Stimulated activated naive CD8-positive, alpha-beta T cell treated with anti-CD3 and anti-CD28 coated beads, Interleukin-15, amount 100 ng/mL, for 72 hours (primary cell): ENCODE results near the gene EPN1.
"Not testable (repeated sequence)": the region's sequence is repeated elsewhere in the genome, so short reads cannot be mapped to it uniquely, and the experiment has no call there.

Experiments used
- ATAC-seq: fragments of 150-1000 bp; cut with Tn5 transposase; 2 replicates; pipeline ENCODE4 v1.10.0; 2021; ENCODE audit warnings: mild to moderate bottlenecking, moderate library complexity
- DNase-seq, 2 donors: peaks; one replicate each; pipeline ENCODE4 v3.0.0; 2021 to 2022
- H3K27ac Mint-ChIP-seq, 2 donors: one replicate each; pipeline ENCODE4 v1.8.0; 2022; ENCODE audit warnings: mild to moderate bottlenecking in 2 of 2, mixed read lengths in 2 of 2, moderate library complexity in 2 of 2
- H3K27me3 Mint-ChIP-seq: one replicate; pipeline ENCODE4 v1.8.0; 2022; ENCODE audit warnings: mixed read lengths
- H3K4me1 Mint-ChIP-seq: one replicate; pipeline ENCODE4 v1.8.0; 2022; ENCODE audit warnings: mild to moderate bottlenecking, mixed read lengths
- H3K4me3 Mint-ChIP-seq, 2 donors: one replicate each; pipeline ENCODE4 v1.8.0; 2022; ENCODE audit warnings: mild to moderate bottlenecking in 2 of 2, mixed read lengths in 2 of 2, moderate library complexity in 1 of 2
- H3K9me3 Mint-ChIP-seq, 2 donors: one replicate each; pipeline ENCODE4 v1.8.0; 2022; ENCODE audit warnings: mixed read lengths in 2 of 2

EPN1 gene

GRCh38 chr19:55697698-55698097 lies 22.7 kb downstream of the EPN1 start:
- H3K27ac Mint-ChIP-seq: peak overlapping the region; percentile 34 to 49
- DNase-seq: no peak
- no peak for ATAC-seq
- no peaks in the 10 kb centered on the region for H3K4me1 Mint-ChIP-seq
- no peak overlapping the region for H3K4me3 Mint-ChIP-seq
- no peaks in the 10 kb centered on the region for H3K9me3 Mint-ChIP-seq
- no peaks in the 10 kb centered on the region for H3K27me3 Mint-ChIP-seq

GRCh38 chr19:55698256-55698655 lies 23.2 kb downstream of the EPN1 start:
- Mint-ChIP-seq H3K9me3 (no peaks in the 10 kb centered on the region), H3K27ac (peak overlapping the region in 1 of 2 donors; percentile 81), H3K4me1 (peaks cover 3% of the 10 kb centered on the region), H3K4me3 (no peak overlapping the region), H3K27me3 (no peaks in the 10 kb centered on the region)
- DNase-seq: no peak
- ATAC-seq: no peak

- no peak overlapping the region for H3K4me3 Mint-ChIP-seq
- ATAC-seq (no peak), DNase-seq (no peak)
- H3K27ac Mint-ChIP-seq: no peak overlapping the region
- peaks cover 12% of the 10 kb centered on the region for H3K4me1 Mint-ChIP-seq
- no peaks in the 10 kb centered on the region for H3K9me3 Mint-ChIP-seq
- H3K27me3 Mint-ChIP-seq: no peaks in the 10 kb centered on the region
Observed at GRCh38 chr19:55699221-55699620, 24.2 kb downstream of the EPN1 start.

GRCh38 chr19:55700813-55701212 lies 25.8 kb downstream of the EPN1 start:
- Mint-ChIP-seq H3K27ac (no peak overlapping the region), H3K9me3 (no peaks in the 10 kb centered on the region), H3K4me1 (peaks cover 12% of the 10 kb centered on the region), H3K4me3 (no peak overlapping the region), H3K27me3 (no peaks in the 10 kb centered on the region)
- DNase-seq (no peak), ATAC-seq (no peak)

DNA sequence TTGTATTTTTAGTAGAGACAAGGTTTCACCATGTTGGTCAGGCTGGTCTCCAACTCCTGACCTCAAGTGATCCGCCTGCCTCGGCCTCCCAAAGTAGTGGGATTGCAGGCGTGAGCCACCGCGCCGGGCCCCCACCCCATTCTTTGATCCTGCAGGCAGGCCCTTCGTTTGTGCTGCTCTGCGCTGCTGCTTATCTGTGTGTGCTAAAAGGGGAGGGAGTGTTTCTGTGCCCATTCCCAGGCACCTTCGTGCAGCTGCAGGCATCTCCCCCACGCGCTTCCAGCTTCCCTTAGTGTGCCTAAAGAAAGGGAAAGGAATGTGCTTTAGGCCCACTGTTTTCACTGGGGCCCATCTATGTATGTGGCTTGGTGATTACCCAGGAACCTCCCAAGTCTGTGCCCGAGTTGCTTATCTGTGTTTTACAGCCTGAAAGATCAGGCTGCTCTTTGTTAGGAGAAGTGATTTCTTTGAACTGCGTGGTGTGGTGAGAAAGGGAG lies 27.2 kb downstream of the EPN1 start:
- no peaks in the 10 kb centered on the region for H3K27me3 Mint-ChIP-seq
- peaks cover 12% of the 10 kb centered on the region for H3K4me1 Mint-ChIP-seq
- no peak overlapping the region for H3K27ac Mint-ChIP-seq
- H3K4me3 Mint-ChIP-seq: no peak overlapping the region
- DNase-seq (no peak), ATAC-seq (no peak)
- H3K9me3 Mint-ChIP-seq: no peaks in the 10 kb centered on the region

- peaks cover 12% of the 10 kb centered on the region for H3K4me1 Mint-ChIP-seq
- DNase-seq (peak; percentile 44 to 45), ATAC-seq (peak; percentile 75)
- H3K4me3 Mint-ChIP-seq: no peak overlapping the region
- no peaks in the 10 kb centered on the region for H3K9me3 Mint-ChIP-seq
- H3K27ac Mint-ChIP-seq: no peak overlapping the region
- no peaks in the 10 kb centered on the region for H3K27me3 Mint-ChIP-seq
Observed at GRCh38 chr19:55703790-55704215, 28.8 kb downstream of the EPN1 start.

- DNase-seq (no peak), ATAC-seq (no peak)
- Mint-ChIP-seq H3K27me3 (no peaks in the 10 kb centered on the region), H3K4me1 (peaks cover 12% of the 10 kb centered on the region), H3K9me3 (no peaks in the 10 kb centered on the region), H3K4me3 (no peak overlapping the region), H3K27ac (no peak overlapping the region)
Observed at GRCh38 chr19:55704494-55705245, 29.6 kb downstream of the EPN1 start.

DNA sequence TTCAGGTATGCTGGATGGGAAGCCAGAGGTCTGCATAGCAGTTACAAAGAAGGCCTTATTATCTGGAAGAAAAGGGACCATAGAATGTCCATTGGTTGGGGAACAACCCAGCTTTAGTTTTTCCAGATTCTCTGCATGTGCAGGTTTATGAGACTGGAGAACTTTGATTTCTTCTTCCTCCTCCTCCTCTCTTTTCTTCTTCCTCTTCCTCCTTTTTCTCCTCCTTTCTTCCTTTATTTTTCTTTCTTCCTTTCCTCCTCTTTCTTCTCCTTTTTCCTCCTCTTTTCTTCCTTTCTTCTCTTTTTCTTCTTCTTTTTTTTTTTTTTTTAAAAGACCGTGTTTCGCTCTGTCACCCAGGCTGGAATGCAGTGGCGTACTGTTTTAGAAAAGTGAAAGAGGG lies 30.9 kb downstream of the EPN1 start:
- Mint-ChIP-seq H3K4me1 (peaks cover 19% of the 10 kb centered on the region), H3K4me3 (no peak overlapping the region), H3K27me3 (no peaks in the 10 kb centered on the region), H3K9me3 (no peaks in the 10 kb centered on the region), H3K27ac (peak overlapping the region in 1 of 2 donors; percentile 88)
- DNase-seq (no peak), ATAC-seq (no peak)

DNA sequence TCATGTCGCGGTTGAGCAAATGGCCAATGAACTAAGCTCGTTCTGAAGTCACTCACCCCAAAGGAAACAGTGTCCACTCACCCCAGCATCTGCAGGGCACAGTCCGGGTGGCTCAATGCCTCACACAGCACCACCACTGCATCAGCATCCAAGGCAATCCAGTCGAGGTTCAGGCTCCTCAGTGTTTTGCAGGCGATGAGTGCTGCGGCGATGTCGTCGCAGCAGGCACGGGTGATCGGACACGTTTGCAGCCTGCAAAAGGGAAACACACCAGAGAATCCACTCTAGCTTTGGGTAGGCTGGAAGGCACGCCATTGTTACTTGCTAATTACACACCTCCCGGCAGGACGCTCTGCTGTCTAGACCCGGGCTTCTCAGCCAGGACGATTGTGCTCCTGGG lies 36.7 kb downstream of the EPN1 start:
- ATAC-seq: no peak
- Mint-ChIP-seq H3K4me1 (peaks cover 11% of the 10 kb centered on the region), H3K27me3 (peaks cover 5% of the 10 kb centered on the region), H3K27ac (no peak overlapping the region), H3K4me3 (no peak overlapping the region), H3K9me3 (peaks cover 0 to 8% of the 10 kb centered on the region in 2 donors)
- no peak for DNase-seq

GRCh38 chr19:55712804-55713631 lies 38.0 kb downstream of the EPN1 start:
- Mint-ChIP-seq H3K4me3 (no peak overlapping the region), H3K9me3 (peaks cover 0 to 8% of the 10 kb centered on the region in 2 donors), H3K27ac (no peak overlapping the region), H3K27me3 (peaks cover 18% of the 10 kb centered on the region), H3K4me1 (peaks cover 11% of the 10 kb centered on the region)
- ATAC-seq: peak; percentile 78
- DNase-seq: no peak

DNA sequence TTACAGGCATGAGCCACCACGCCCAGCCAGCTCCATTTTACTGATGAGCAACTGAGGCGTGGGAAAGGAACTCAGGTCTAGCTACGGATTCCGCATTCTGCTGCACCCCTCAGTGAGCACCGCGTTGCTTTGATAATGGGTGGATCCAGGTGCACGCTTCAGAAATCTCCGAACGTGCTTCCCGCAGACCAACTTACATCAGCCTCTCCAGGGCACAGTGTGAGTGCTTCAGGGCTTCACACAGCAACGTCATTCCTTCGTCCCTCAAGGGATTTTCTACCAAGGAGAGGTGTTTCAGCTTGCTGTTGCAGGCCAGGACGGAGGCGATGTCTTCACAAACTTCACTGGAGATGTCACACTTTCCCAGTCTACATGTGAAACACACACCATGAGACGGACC lies 41.5 kb downstream of the EPN1 start:
- H3K9me3 Mint-ChIP-seq: peaks cover 13 to 18% of the 10 kb centered on the region in 2 donors
- no peak overlapping the region for H3K27ac Mint-ChIP-seq
- peaks cover 49% of the 10 kb centered on the region for H3K27me3 Mint-ChIP-seq
- H3K4me1 Mint-ChIP-seq: peaks cover 4% of the 10 kb centered on the region
- ATAC-seq (no peak), DNase-seq (no peak)
- H3K4me3 Mint-ChIP-seq: no peak overlapping the region

DNA sequence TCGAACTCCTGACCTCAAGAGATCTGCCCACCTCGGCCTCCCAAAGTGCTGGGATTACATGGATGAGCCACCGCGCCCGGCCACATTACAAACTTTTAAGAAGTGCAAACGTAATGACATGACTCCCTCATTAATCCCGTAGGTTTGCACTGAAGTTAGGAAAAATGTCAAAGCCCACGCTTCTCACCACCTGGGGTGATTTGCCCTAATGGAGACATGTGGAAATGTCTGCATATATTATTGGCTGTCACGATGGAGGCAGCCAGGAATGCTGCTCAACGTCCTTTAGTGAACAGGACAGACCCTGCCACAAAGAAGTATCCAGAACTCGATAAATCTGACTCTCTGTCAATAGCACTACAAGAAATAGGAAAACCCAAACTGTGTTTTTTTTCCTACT lies 42.2 kb downstream of the EPN1 start:
- Mint-ChIP-seq H3K27ac (no peak overlapping the region), H3K4me3 (no peak overlapping the region), H3K4me1 (peaks cover 4% of the 10 kb centered on the region), H3K27me3 (peaks cover 56% of the 10 kb centered on the region), H3K9me3 (peaks cover 20 to 26% of the 10 kb centered on the region in 2 donors)
- DNase-seq (no peak), ATAC-seq (no peak)

DNA sequence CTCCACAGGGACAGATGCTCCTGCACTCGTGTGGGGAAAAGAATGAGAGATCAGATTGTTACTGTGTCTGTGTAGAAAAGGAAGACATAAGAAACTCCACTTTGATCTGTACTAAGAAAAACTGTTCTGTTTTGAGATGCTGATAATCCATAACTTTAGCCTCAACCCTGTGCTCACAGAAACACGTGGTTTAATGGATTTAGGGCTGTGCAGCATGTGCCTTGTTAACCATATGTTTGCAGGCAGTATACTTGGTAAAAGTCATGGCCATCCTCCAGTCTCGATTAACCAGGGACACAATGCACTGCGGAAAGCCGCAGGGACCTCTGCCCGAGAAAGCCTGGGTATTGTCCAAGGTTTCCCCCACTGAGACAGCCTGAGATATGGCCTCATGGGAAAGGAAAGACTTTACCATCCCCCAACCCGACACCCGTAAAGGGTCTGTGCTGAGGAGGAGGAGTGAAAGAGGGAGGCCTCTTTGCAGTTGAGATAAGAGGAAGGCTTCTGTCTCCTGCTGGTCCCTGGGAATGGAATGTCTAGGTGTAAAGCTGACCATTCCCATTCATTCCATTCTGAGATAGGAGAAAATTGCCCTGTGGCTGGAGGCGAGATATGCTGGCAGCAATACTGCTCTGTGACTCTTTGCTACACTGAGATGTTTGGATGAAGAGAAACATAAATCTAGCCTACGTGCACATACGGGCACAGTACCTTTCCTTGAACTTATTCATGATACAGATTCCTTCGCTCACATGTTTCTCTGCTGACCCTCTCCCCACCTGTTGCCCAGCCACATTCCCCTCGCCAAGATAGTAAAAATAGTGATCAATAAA lies 43.1 kb downstream of the EPN1 start:
- not testable (repeated sequence) for H3K4me1 Mint-ChIP-seq

DNA sequence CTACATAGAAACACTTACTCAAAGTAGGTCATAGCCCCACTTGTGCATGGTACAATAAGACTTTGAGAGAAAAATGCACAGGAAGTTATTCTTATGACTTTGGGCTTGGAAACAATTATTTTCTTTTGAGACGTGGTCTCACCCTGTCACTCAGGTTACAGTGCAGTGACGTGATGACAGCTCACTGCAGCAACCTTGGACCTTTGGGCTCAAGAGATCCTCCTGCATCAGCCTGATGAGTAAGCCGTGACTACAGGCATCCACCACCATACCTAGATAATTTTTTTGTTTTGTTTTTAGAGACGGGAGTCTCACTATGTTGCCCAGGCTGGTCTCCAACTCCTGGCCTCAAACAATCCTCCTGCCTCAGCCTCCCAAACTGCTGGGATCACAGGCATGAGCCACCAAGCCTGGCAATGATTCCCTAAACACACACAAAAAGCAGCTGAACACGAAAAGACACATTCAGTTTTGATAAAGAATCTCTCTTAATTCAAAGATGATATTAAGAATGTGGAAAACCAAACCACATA lies 45.3 kb downstream of the EPN1 start:
- Mint-ChIP-seq H3K4me1 (no peaks in the 10 kb centered on the region), H3K4me3 (no peak overlapping the region), H3K9me3 (peaks cover 23 to 24% of the 10 kb centered on the region in 2 donors), H3K27me3 (peaks cover 63% of the 10 kb centered on the region), H3K27ac (no peak overlapping the region)
- DNase-seq (no peak), ATAC-seq (no peak)

More for the DNA sequence above, 43.1 kb downstream of the EPN1 start:
- H3K27ac Mint-ChIP-seq, DNase-seq, H3K4me3 Mint-ChIP-seq, ATAC-seq: not testable (repeated sequence)
- peaks cover 24 to 26% of the 10 kb centered on the region in 2 donors for H3K9me3 Mint-ChIP-seq
- peaks cover 63% of the 10 kb centered on the region for H3K27me3 Mint-ChIP-seq

DNA sequence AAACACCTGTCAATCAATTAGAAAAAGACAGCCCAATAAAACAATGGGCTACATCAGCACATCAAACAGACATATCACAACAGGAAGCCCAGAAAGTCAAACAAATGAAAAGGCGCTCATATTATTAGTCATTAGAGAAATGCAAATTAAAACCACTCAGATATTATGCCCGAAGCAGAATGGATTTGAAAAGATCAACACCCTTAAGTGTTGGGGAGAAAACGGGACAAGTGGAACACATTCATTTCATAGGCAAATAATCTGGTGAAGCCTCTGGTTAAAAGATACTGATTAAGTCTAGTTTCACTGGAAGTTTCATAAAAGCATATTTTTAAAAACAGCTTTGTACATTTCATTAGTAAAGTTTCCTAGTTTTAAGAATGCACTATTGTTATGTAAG lies 45.8 kb downstream of the EPN1 start:
- H3K27me3 Mint-ChIP-seq: peaks cover 63% of the 10 kb centered on the region

More for the DNA sequence above, 45.8 kb downstream of the EPN1 start:
- no peak for DNase-seq
- H3K9me3 Mint-ChIP-seq: peaks cover 23 to 24% of the 10 kb centered on the region in 2 donors
- no peaks in the 10 kb centered on the region for H3K4me1 Mint-ChIP-seq
- H3K27ac Mint-ChIP-seq: no peak overlapping the region
- ATAC-seq: no peak
- no peak overlapping the region for H3K4me3 Mint-ChIP-seq
